ENCODE data around the gene ZKSCAN8.

GRCh38 chr6:28124971-28125353 lies 16.7 kb upstream of the ZKSCAN8 start:
- TF ChIP-seq CTCF (IDR thresholded peaks at IDR 0.05; ENCODE audit: insufficient read depth, low read depth, low read length), result no peak
- no peak for TF ChIP-seq EZH2 (IDR thresholded peaks at IDR 0.05; ENCODE audit: insufficient read depth, low read length)
